Right lobe of liver (tissue), 4 donors: ENCODE data around the gene SH2D3A.

Experiments used
- CTCF ChIP-seq, 4 donors: fragments of 200-600 bp in 3 of 4; fragments of 450-650 bp in 1 of 4; IDR thresholded peaks; one replicate each; pipeline versions ENCODE4 v1.5.1 to v1.8.0; 2016 to 2022; ENCODE audit warnings: antibody characterized with exemption in 4 of 4, mild to moderate bottlenecking in 2 of 4
- POLR2A ChIP-seq: fragments of 450-650 bp; IDR thresholded peaks from one replicate; pipeline ENCODE4 v1.6.1; 2017; ENCODE audit warnings: antibody characterized with exemption, mild to moderate bottlenecking
- donor health status: DM: no; HTN: no; CAD: no.
- donor health status: DM: no; HTN: no; CAD: no.
- donor health status: DM: no; HTN: yes; CAD: no.

GRCh38 chr19:6787393-6787792, 20.2 kb upstream of the SH2D3A start:
- TF ChIP-seq CTCF (IDR thresholded peaks at IDR 0.05) (no peak), POLR2A (no peak)
